K562 (cell line): Measurements from ENCODE around the gene VIPR1.

Experiments used
- CREB1 ChIP-seq, 2 experiments: sonication (generic) in 1 of 2; formaldehyde crosslinking in 1 of 2; IDR thresholded peaks; 2 replicates each; pipeline versions ENCODE4 v1.6.1 to v1.8.0; 2012 to 2022; ENCODE audit warnings: inconsistent platforms in 1 of 2, mild to moderate bottlenecking in 1 of 2, missing genetic modification reagents in 1 of 2, moderate library complexity in 1 of 2
- CTCF ChIP-seq, 3 experiments: IDR thresholded peaks in 2 of 3; conservative IDR thresholded peaks in 1 of 3; 2 replicates each; pipeline ENCODE4 v1.5.1; 2011 to 2012; ENCODE audit warnings: low read length in 3 of 3, mild to moderate bottlenecking in 3 of 3, control low read depth in 2 of 3, improper control_type of control experiment in 1 of 3, inconsistent platforms in 1 of 3, low read depth in 1 of 3, mixed read lengths in 1 of 3, moderate library complexity in 1 of 3; ENCODE audit not compliant: insufficient read depth in 2 of 3
- EZH2 ChIP-seq: IDR thresholded peaks from 2 replicates; pipeline ENCODE4 v1.6.1; 2012; ENCODE audit warnings: low read depth, mild to moderate bottlenecking, inconsistent platforms, low read length, borderline replicate concordance
- MTA3 ChIP-seq: fragments of 450-650 bp; formaldehyde crosslinking; IDR thresholded peaks from 2 replicates; pipeline ENCODE4 v1.6.1; 2017; ENCODE audit warnings: mild to moderate bottlenecking, borderline replicate concordance
- PKNOX1 ChIP-seq: fragments of 450-650 bp; IDR thresholded peaks from 2 replicates; pipeline ENCODE4 v1.6.1; 2016
- SPI1 ChIP-seq: IDR thresholded peaks from 2 replicates; pipeline ENCODE4 v1.6.1; 2011; ENCODE audit warnings: low read depth, low read length, control low read depth, borderline replicate concordance
- TAF1 ChIP-seq: IDR thresholded peaks from 2 replicates; pipeline ENCODE4 v1.6.1; 2011; ENCODE audit warnings: mild to moderate bottlenecking, low read length, moderate library complexity; ENCODE audit not compliant: insufficient read depth, control insufficient read depth, severe bottlenecking; ENCODE audit errors: extremely low read depth
- TEAD2 ChIP-seq: fragments of 450-650 bp; IDR thresholded peaks from 2 replicates; pipeline ENCODE4 v1.6.1; 2016; ENCODE audit warnings: missing genetic modification characterization, control low read depth, missing compliant biosample characterization
- ZNF140 ChIP-seq: fragments of 250-450 bp; sonication (Bioruptor Pico); IDR thresholded peaks from 2 replicates; pipeline ENCODE4 v1.8.0; 2021; ENCODE audit warnings: moderate library complexity, mild to moderate bottlenecking, inconsistent platforms

- no peak for TF ChIP-seq PKNOX1
- no peak for TF ChIP-seq ZNF140 (CRISPR knock-in tag)
- no peak for TF ChIP-seq TAF1
- TF ChIP-seq CREB1 (IDR thresholded peaks at IDR 0.05) = no peak
- TF ChIP-seq CREB1 (CRISPR knock-in tag; IDR thresholded peaks at IDR 0.05) = no peak
- no peak for TF ChIP-seq CTCF (IDR thresholded peaks at IDR 0.05 in 2 of 3, conservative IDR thresholded peaks at IDR 0.05 in 1 of 3; ENCODE audit: insufficient read depth in 2 of 3, low read depth in 1 of 3, low read length in 3 of 3)
- no peak for TF ChIP-seq SPI1
- no peak for TF ChIP-seq MTA3
- no peak for TF ChIP-seq EZH2
- TF ChIP-seq TEAD2 = no peak
Measured at GRCh38 chr3:42507761-42508335, 5.4 kb downstream of the VIPR1 start.
